OCI-LY3 (cell line): ENCODE data around the gene RSPH1.
A peak's percentile ranks its signal among the peaks of the same experiment; 100 is the strongest.

Experiments used
- H2AFZ ChIP-seq: fragments of 200-600, 300-600 bp; shearing (Covaris generic); 2 replicates; pipeline ENCODE4 v1.6.0; 2014; ENCODE audit warnings: antibody characterized with exemption, low read depth, low read length
- H3K27ac ChIP-seq: fragments of 200-600, 300-600 bp; sonication (generic); 2 replicates; pipeline ENCODE4 v1.5.1; 2014; ENCODE audit warnings: mild to moderate bottlenecking, low read length, moderate library complexity, mixed read lengths
- H3K27me3 ChIP-seq: fragments of 200-600, 300-600 bp; sonication (generic); 2 replicates; pipeline ENCODE4 v1.6.1; 2014; ENCODE audit warnings: low read depth, low read length, mixed read lengths
- H3K36me3 ChIP-seq: fragments of 200-600, 300-600 bp; sonication (generic); replicated peaks from 2 replicates; pipeline ENCODE3; 2014; ENCODE audit warnings: low read depth, low read length, mixed read lengths
- H3K4me1 ChIP-seq: fragments of 300-600, 200-600 bp; sonication (generic); 2 replicates; pipeline ENCODE4 v1.6.1; 2014; ENCODE audit warnings: low read length, mixed read lengths
- H3K4me2 ChIP-seq: fragments of 200-600, 300-600 bp; sonication (generic); 2 replicates; pipeline ENCODE4 v1.6.1; 2014; ENCODE audit warnings: low read length, mixed read lengths
- H3K4me3 ChIP-seq: fragments of 300-600, 200-600 bp; sonication (generic); 2 replicates; pipeline ENCODE4 v1.5.1; 2014; ENCODE audit warnings: antibody characterized with exemption, mild to moderate bottlenecking, low read length, moderate library complexity
- H3K79me2 ChIP-seq: fragments of 300-600, 200-600 bp; shearing (Covaris generic); 2 replicates; pipeline ENCODE4 v1.6.1; 2014; ENCODE audit warnings: mild to moderate bottlenecking, low read length, mixed read lengths
- H3K9ac ChIP-seq: fragments of 300-600, 200-600 bp; shearing (Covaris generic); 2 replicates; pipeline ENCODE4 v1.6.0; 2014; ENCODE audit warnings: mild to moderate bottlenecking, low read length, moderate library complexity
- H3K9me3 ChIP-seq: fragments of 200-600, 300-600 bp; shearing (Covaris generic); 2 replicates; pipeline ENCODE4 v1.6.1; 2014; ENCODE audit warnings: low read length, mixed read lengths; ENCODE audit not compliant: insufficient read depth
- H4K20me1 ChIP-seq: fragments of 200-600, 300-600 bp; sonication (generic); 2 replicates; pipeline ENCODE4 v1.6.1; 2016; ENCODE audit warnings: low read length, mixed read lengths; ENCODE audit not compliant: insufficient read depth
- CTCF ChIP-seq: fragments of 200-600, 300-600 bp; sonication (generic); IDR thresholded peaks from 2 replicates; pipeline ENCODE4 v1.5.1; 2014; ENCODE audit warnings: antibody characterized with exemption, low read length, low read depth
- EZH2phosphoT487 ChIP-seq: fragments of 200-600 bp; shearing (Covaris generic); IDR thresholded peaks from 2 replicates; pipeline ENCODE4 v1.6.1; 2018; ENCODE audit warnings: antibody characterized with exemption, mixed run types, low read depth

The RSPH1 gene

GRCh38 chr21:42513151-42513984 lies 17.3 kb upstream of the RSPH1 start, which contains the start of gene SLC37A1:
Gene SLC37A1, plus strand, starts transcription at chr21:42513852. Its CDS starts 4,603 bp downstream, at chr21:42518455.
- Histone ChIP-seq H3K79me2 (peaks cover 14% of the 10 kb centered on the region), H3K27me3 (no peaks in the 10 kb centered on the region), H3K9ac (peak within 1 kb of the TSS; percentile 94), H3K4me1 (peaks cover 14% of the 10 kb centered on the region), H3K9me3 (no peaks in the 10 kb centered on the region), H2AFZ (peak within 1 kb of the TSS; percentile 86), H3K4me3 (peak within 1 kb of the TSS; percentile 96), H3K4me2 (peak within 1 kb of the TSS; percentile 97), H4K20me1 (no peaks in the 10 kb centered on the region), H3K36me3 (peaks cover 7% of the 10 kb centered on the region), H3K27ac (peak within 1 kb of the TSS; percentile 61)
- TF ChIP-seq EZH2phosphoT487 (no peak), CTCF (0 out of 2 replicates have a peak, but pooled peaks have one; percentile 13)

GRCh38 chr21:42512346-42513034 lies 16.5 kb upstream of the RSPH1 start:
- no peaks in the 10 kb centered on the region for H3K27me3 ChIP-seq
- H3K79me2 ChIP-seq, result peaks cover 14% of the 10 kb centered on the region
- H2AFZ ChIP-seq, result no peak overlapping the region
- H3K4me1 ChIP-seq, result peaks cover 14% of the 10 kb centered on the region
- H3K9ac ChIP-seq, result no peak overlapping the region
- peaks cover 3% of the 10 kb centered on the region for H3K36me3 ChIP-seq
- no peaks in the 10 kb centered on the region for H4K20me1 ChIP-seq
- peak overlapping the region; percentile 97 for H3K4me2 ChIP-seq
- no peak overlapping the region for H3K4me3 ChIP-seq
- TF ChIP-seq EZH2phosphoT487 (no peak), CTCF (no peak)
- no peaks in the 10 kb centered on the region for H3K9me3 ChIP-seq
- H3K27ac ChIP-seq, result no peak overlapping the region

- TF ChIP-seq CTCF (no peak), EZH2phosphoT487 (no peak)
- Histone ChIP-seq H3K4me3 (no peak overlapping the region), H3K27ac (no peak overlapping the region), H3K4me2 (no peak overlapping the region), H3K9ac (no peak overlapping the region), H3K36me3 (no peaks in the 10 kb centered on the region), H4K20me1 (no peaks in the 10 kb centered on the region), H3K27me3 (no peaks in the 10 kb centered on the region), H3K9me3 (no peaks in the 10 kb centered on the region), H3K4me1 (peaks cover 22% of the 10 kb centered on the region), H3K79me2 (no peaks in the 10 kb centered on the region; the same call in 1 of the 2 replicates), H2AFZ (no peak overlapping the region)
These were observed 13.2 kb upstream of the RSPH1 start for GRCh38 chr21:42509244-42509643.

- H3K4me1 ChIP-seq, result peaks cover 22% of the 10 kb centered on the region
- no peaks in the 10 kb centered on the region for H3K36me3 ChIP-seq
These were observed 12.3 kb upstream of the RSPH1 start for GRCh38 chr21:42508371-42508770.

More at GRCh38 chr21:42508371-42508770, 12.3 kb upstream of the RSPH1 start:
- Histone ChIP-seq H3K27ac (no peak overlapping the region), H3K79me2 (no peaks in the 10 kb centered on the region), H3K9me3 (no peaks in the 10 kb centered on the region), H3K4me2 (no peak overlapping the region), H2AFZ (no peak overlapping the region), H3K4me3 (no peak overlapping the region), H4K20me1 (no peaks in the 10 kb centered on the region), H3K27me3 (no peaks in the 10 kb centered on the region), H3K9ac (no peak overlapping the region)
- TF ChIP-seq EZH2phosphoT487 (no peak), CTCF (no peak)
